Left hindlimb (tissue), 1 donor: ENCODE data around the gene MAP3K5.
A peak's percentile ranks its signal among the peaks of the same experiment; 100 is the strongest.
"Not testable (repeated sequence)": the region's sequence is repeated elsewhere in the genome, so short reads cannot be mapped to it uniquely, and the experiment has no call there.

Experiments
- DNase-seq: peaks from one replicate; pipeline ENCODE4 v3.0.0-alpha.2; 2018

MAP3K5 gene

DNA sequence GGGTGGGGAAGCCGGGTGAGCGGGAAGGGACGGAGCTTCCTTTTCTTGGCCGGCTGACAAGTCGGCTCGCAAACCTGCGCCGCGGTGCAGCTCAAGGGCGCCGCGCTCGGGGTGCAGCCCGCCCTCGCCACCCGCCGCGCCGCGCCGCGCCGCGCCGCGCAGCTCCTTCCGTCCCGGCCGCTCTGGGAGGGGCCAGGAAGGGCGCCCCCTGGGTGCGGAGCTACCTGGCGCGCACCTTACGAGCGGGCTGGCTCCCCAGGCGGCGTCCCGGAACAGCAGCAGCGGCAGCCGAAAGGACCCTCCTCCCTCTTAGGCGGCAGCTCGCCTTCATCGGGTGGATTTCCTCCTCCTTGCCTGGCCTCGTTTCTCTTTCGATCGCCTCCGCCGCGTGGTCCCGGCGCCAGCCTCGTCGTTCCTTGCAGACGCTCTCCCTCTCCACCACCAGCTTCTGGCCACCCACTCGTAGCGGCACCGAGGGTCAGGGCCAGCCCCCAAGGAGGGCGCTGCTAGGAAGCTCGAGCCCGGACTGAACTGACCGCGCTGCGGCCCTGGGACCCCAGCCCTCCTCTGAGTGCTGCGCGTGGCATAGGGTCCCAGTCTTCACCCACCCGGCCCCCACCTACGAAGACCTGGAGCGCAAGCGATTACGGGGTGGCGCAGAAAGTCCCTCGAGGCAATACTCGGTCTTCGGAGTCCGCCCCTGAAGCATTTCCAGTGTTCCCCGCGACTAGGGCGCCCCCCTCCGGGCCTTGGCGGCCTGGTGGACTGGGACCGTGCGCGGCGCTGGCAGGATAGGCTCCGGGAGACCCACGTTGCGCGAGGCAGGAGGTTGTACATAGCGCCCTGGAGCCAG is at the start of gene MAP3K5:
Gene MAP3K5, minus strand, starts transcription at position 68 of the 853 bp plus-strand sequence. CDS start 320 bp downstream, outside the sequence.
- DNase-seq, result peak; percentile 88

GRCh38 chr6:136840276-136841001 is 48.2 kb upstream of the MAP3K5 start:
- DNase-seq, result no peak

DNA sequence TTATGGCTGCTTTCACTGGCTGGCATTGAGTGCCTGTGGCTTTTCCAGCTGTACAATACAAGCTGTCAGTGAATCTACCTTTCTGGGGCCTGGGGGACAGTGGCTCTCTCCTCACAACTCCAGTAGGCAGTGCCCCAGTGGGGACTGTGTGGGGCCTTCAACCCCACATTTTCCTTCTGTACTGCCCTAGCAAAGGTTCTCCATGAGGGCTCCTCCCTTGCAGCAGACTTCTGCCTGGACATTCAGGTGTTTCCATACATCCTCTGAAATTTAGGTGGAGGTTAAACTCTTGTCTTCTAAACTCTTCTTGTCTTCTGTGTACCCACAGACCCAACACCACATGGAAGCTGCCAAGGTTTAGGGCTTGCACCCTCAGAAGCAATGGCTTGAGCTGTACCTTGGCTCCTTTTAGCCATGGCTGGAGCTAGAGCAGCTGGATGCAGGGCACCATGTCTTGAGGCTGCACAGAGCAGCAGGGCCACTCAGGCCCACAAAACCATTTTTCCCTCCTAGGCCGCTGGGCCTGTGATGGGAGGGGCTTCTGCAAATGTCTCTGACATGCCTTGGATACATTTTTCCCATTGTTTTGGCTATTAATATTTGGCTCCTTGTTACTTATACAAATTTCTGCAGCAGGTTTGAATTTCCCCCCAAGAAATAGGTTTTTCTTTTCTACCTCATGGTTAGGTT is 39.7 kb upstream of the MAP3K5 start:
- DNase-seq, result no peak

DNA sequence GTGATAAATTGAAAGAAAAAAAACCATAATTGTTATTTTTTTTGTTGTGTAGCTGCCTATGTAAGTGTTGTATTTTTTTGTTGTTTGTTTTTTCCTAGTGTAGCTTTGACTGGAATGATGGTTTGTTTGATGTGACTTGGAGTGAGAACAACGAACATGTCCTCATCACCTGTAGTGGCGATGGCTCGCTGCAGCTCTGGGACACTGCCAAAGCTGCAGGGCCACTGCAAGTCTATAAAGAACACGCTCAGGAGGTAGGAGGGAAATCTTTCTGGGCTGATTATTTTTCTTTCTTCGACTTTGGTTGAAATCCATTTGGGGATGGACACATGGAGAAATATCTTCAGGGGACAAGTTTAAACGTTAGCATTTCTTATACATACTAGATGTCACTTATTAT is 33.9 kb upstream of the MAP3K5 start:
- no peak for DNase-seq

DNA sequence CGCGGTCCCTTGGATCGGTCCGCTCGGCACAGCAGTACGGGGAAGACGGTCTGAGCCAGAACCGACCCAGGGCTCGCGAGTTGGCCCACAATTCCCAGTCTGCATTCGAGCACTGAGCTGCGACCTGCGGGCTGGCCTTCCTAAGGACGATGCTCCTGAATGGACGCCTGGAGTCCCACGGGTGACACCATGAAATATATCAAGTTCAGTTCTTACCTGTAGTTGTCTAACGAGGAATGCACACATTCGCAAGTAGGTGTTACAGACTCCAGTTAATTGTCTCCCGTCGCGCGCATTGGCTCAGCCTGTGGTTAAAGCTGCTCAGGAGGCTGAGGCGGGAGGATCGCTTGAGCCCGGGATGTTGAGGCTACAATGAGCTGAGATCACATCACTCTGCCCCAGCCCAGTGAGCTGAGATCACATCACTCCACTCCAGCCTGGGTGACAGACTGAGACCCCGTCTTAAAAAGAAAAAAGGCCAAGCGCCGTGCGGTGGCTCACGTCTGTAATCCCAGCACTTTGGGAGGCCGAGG is 30.9 kb upstream of the MAP3K5 start:
- no peak for DNase-seq

DNA sequence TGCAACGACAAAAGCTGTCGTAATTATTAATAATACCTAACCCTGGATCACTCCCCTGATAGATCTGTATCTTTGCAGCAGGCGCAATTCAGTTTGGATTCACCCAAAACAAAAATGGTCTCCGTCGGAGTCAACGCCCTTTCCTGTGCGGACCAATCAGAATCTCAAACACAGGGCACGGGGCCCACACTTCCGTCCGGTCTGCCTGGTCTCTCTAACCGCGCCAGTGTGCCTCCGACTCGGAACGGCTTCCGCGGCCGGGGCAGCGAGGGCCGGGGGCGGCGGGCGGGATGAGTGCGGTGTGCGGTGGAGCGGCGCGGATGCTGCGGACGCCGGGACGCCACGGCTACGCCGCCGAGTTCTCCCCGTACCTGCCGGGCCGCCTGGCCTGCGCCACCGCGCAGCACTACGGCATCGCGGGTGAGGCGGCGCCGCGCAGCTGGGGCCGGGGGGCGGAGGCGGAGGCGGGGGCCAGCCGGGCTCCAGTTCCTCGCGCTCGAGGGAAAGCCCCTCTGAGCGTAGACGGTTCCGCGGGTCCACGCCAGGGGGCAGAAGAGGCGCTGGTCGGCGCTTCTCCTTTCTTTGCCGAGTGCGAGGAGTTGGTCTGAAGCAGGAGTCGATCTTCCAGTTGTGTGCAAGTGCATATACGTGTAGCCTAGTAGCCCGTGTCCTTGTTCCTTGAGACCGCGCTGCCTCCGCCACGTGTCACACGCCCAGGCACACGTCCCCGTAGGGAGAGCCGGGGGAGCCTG is 30.3 kb upstream of the MAP3K5 start, which contains the start of gene PEX7:
Gene PEX7, plus strand, starts transcription at position 217 of the 752 bp plus-strand sequence. Its CDS starts 74 bp downstream, at position 291.
- peak; percentile 95 for DNase-seq

- no peak for DNase-seq
Observed at GRCh38 chr6:136822046-136822375, 29.7 kb upstream of the MAP3K5 start.

DNA sequence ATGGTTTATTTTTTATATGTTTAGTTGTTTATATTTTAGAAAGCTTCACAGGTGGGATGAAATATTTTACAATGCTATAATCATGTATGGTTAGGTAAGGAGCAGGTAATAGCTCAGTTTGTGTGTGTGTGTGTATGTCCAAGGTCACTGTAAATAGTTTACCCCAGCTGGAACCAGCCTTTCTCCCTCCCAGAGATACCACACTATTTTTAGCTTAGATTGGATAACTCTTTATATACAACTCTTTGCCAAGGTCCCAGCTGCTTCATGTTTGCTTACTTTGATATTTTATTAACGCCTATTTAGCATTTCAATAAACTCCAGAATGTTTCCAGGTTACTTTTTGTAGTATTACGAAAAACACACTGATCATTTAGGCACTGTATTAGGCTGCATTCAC is 28.3 kb upstream of the MAP3K5 start:
- DNase-seq, result no peak

DNA sequence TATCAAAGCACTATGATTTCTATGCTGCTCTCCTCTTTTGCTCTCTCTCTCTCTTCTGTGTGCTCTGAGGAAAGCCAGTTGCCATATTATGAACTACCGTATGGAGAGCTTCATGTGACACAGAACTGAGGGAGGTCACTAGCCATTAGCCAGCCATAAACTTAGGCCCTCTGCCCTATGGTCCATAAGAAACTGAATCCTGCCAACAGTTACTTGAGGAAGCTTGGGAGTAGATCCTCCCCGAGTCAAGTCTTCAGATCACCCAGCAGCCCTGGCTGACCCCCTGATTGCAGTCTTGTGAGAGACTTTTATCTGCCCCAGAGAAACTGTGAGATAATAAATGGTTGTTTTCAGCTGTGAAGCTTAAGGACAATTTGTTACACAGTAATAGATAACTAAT is 24.4 kb upstream of the MAP3K5 start:
- no peak for DNase-seq

- DNase-seq, result not testable (repeated sequence)
Observed at GRCh38 chr6:136815608-136816007, 23.3 kb upstream of the MAP3K5 start.

DNA sequence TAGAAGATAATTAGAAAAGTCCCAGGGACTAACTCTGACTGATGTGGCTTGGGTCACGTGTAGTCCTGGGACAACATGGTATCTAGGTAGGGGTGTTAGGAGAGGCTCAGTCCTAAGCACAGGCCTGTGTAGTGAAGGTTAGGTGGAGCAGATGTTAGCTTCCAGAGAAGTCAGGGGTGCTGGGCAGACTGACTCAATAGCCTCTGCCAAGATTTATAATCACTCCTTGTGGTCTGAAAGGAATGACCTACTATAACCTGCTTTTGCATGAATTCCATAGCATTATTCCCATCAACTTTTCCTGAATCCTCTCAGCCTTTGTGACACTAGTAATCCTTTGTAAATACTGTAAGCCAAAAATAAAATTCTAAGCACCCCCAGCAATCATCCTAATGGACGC is 19.9 kb upstream of the MAP3K5 start:
- DNase-seq, result no peak

DNA sequence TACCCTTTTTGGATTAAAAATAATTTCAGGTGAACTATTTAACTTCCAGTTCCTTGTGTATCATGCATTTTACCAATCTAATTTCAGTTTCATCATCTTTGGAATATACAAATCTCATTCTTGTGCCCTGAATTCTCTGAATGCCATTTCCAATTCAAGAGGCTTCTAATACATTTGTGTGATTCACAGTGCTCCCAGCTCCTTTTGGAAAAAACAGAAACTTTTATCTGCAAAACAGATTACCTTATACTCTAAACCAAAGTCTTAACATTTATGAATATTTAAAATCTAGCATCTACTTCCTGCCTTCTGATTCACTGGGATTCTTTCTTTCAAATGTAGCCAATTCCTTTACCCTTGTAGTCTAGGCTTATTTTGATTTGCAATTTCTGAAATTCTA is 19.0 kb upstream of the MAP3K5 start:
- DNase-seq, result no peak

GRCh38 chr6:136809091-136809860 is 17.0 kb upstream of the MAP3K5 start:
- no peak for DNase-seq

GRCh38 chr6:136803608-136804007 is 11.3 kb upstream of the MAP3K5 start:
- DNase-seq, result no peak

GRCh38 chr6:136801581-136801980 is 9.3 kb upstream of the MAP3K5 start:
- DNase-seq, result no peak

DNA sequence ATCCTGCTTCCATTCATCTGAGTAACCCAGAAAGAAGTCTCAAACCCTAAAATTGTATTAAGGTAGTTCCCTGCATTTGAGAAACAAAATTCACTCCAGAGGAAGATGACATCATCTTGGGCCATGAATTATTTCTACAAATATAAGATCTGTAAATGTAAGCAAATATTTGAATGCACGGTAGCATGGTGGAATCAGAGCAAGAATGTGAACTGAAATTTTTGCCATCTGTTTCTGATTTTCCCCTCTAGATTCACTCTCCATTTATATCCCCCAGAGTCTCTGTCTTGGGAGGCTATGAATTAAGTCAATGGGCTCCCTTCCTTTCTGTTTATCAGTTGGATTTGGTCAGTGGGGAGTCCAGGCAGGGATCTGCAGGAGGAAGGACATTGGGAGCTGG is 5.8 kb upstream of the MAP3K5 start:
- DNase-seq, result no peak

- DNase-seq, result no peak
Observed at GRCh38 chr6:136795996-136796395, 3.7 kb upstream of the MAP3K5 start.

GRCh38 chr6:136795386-136795785 is 3.1 kb upstream of the MAP3K5 start:
- no peak for DNase-seq

DNA sequence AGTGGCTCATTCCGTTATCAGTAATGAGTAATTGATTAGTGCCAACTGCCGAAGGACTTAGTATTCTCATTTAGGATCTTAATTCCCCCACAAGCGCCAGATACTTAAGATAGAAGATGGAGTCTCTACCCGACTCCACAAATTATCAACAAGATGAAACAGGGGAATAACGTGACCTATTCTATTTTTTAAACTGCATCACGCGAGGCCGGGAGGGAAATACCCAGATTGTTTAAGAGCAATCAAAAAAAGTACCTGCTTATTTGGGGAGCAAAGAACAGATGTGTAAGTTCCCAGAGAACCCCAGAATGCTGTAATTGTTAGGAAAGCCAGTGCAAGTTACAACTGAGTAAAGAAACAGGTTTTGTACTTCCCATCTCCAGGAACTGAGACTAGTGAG is 1.1 kb upstream of the MAP3K5 start:
- no peak for DNase-seq

DNA sequence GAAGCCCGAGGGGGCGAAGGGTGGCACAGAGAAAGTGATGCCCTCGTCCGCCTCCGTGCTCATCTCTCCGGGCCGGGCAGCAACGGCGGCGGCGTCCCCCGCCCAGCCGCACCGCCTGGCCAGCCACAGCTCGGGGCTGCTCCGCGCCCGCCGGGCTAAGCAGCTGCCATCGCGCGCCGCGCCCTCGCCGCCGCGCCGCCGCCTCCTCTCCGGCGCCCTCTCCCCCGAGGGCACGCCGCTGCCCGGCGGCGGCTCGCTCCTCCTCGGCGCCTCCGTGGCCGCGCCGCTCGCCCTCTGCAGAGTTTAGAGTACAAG is 225 bp downstream of the MAP3K5 start:
- DNase-seq, result no peak

GRCh38 chr6:136791296-136792094 is 782 bp downstream of the MAP3K5 start:
- peak; percentile 49 for DNase-seq
